OCI-LY3 (cell line): ENCODE measurements around the gene NR2F2.

Source experiments
- CTCF ChIP-seq: fragments of 200-600, 300-600 bp; sonication (generic); IDR thresholded peaks from 2 replicates; pipeline ENCODE4 v1.5.1; 2014; ENCODE audit warnings: antibody characterized with exemption, low read length, low read depth
- EZH2phosphoT487 ChIP-seq: fragments of 200-600 bp; shearing (Covaris generic); IDR thresholded peaks from 2 replicates; pipeline ENCODE4 v1.6.1; 2018; ENCODE audit warnings: antibody characterized with exemption, mixed run types, low read depth

GRCh38 chr15:96323319-96324145 is 7.0 kb upstream of the NR2F2 start:
- no peak for TF ChIP-seq CTCF
- TF ChIP-seq EZH2phosphoT487 = no peak
